ENCODE results near the gene RAB25.
"Not testable (repeated sequence)": the region's sequence is repeated elsewhere in the genome, so short reads cannot be mapped to it uniquely, and the experiment has no call there.

The RAB25 gene

GRCh38 chr1:156055281-156056048, 5.5 kb upstream of the RAB25 start:
- DNase-seq: no peak

GRCh38 chr1:156056326-156056849, 4.6 kb upstream of the RAB25 start:
- DNase-seq: no peak

GRCh38 chr1:156062189-156062588, 1.2 kb downstream of the RAB25 start:
- no peak for DNase-seq

- no peak for DNase-seq
These were observed 3.0 kb downstream of the RAB25 start for GRCh38 chr1:156063997-156064285.

GRCh38 chr1:156064615-156065014, 3.7 kb downstream of the RAB25 start:
- DNase-seq: no peak

GRCh38 chr1:156065212-156065611, 4.3 kb downstream of the RAB25 start:
- DNase-seq: no peak

GRCh38 chr1:156065871-156066270, 4.9 kb downstream of the RAB25 start:
- no peak for DNase-seq

GRCh38 chr1:156067262-156067661, 6.3 kb downstream of the RAB25 start:
- no peak for DNase-seq

GRCh38 chr1:156069490-156070455, 8.8 kb downstream of the RAB25 start:
- DNase-seq: no peak

GRCh38 chr1:156070548-156070947, 9.6 kb downstream of the RAB25 start:
- DNase-seq: no peak

- not testable (repeated sequence) for DNase-seq
These were observed 10.4 kb downstream of the RAB25 start for GRCh38 chr1:156071332-156071816.

GRCh38 chr1:156072251-156072650, 11.3 kb downstream of the RAB25 start:
- DNase-seq: no peak

GRCh38 chr1:156073110-156073687, 12.2 kb downstream of the RAB25 start:
- DNase-seq: no peak

- DNase-seq: no peak
These were observed 12.8 kb downstream of the RAB25 start for GRCh38 chr1:156073740-156074139.

GRCh38 chr1:156074661-156075060, 13.7 kb downstream of the RAB25 start:
- DNase-seq: no peak

- no peak for DNase-seq
These were observed 14.2 kb downstream of the RAB25 start for GRCh38 chr1:156075162-156075561.

GRCh38 chr1:156075775-156076204, 14.8 kb downstream of the RAB25 start:
- DNase-seq: no peak

GRCh38 chr1:156076609-156077429, 15.9 kb downstream of the RAB25 start:
- no peak for DNase-seq

- no peak for DNase-seq
These were observed 16.4 kb downstream of the RAB25 start for GRCh38 chr1:156077430-156077760.

GRCh38 chr1:156078728-156079127, 17.8 kb downstream of the RAB25 start:
- no peak for DNase-seq

GRCh38 chr1:156079762-156080161, 18.8 kb downstream of the RAB25 start:
- no peak for DNase-seq

GRCh38 chr1:156080241-156080862, 19.4 kb downstream of the RAB25 start:
- no peak for DNase-seq

Measured in NCI-H187 (cell line).